ENCODE measurements around the gene ZBTB8A. TPM values are rescaled to one million over a fixed set of nuclear protein-coding genes. Genes with fewer than 3 reads are reported as not detected.
A peak's percentile ranks its signal among the peaks of the same experiment; 100 is the strongest.

The ZBTB8A gene
- total and polyA plus RNA-seq, 2 of the 13 experiments (the other 11 are each of a cell fraction or from before 2014, with no cell fraction given), result 1.3 to 3.7 TPM

DNA sequence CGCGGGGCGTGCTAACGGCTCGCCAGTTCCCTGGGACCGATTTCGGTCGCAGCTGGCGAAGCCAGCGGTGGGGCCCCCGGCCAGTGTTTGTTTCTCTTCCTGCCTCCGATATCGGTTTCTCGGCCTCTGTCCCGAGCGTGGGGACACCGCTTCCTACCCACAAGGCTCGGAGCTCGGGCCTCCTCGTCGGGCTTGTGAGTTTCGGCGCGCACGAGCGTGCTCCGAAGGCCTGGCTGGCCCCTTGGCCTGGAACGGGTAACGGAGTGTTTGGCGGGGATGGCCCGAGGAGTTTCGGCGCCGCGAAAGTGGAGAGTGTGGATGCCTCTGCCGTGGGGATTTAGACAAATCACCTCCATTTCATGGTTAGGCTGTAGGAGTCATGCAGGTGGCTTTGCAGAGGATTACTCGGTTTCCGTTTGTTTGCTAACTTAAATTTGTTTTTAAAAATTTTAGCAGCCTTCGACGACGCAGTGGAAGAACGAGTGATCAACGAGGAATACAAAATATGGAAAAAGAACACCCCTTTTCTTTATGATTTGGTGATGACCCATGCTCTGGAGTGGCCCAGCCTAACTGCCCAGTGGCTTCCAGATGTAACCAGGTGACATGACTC is 112.3 kb downstream of the ZBTB8A start (continued):
- TF ChIP-seq, protein P1, sequence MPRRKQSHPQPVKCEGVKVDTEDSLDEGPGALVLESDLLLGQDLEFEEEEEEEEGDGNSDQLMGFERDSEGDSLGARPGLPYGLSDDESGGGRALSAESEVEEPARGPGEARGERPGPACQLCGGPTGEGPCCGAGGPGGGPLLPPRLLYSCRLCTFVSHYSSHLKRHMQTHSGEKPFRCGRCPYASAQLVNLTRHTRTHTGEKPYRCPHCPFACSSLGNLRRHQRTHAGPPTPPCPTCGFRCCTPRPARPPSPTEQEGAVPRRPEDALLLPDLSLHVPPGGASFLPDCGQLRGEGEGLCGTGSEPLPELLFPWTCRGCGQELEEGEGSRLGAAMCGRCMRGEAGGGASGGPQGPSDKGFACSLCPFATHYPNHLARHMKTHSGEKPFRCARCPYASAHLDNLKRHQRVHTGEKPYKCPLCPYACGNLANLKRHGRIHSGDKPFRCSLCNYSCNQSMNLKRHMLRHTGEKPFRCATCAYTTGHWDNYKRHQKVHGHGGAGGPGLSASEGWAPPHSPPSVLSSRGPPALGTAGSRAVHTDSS (CRISPR knock-in tag; conservative IDR thresholded peaks at IDR 0.05), result no peak
- no peak for TF ChIP-seq RAD51 (IDR thresholded peaks at IDR 0.05; ENCODE audit: borderline replicate concordance)
- TF ChIP-seq, protein P2, sequence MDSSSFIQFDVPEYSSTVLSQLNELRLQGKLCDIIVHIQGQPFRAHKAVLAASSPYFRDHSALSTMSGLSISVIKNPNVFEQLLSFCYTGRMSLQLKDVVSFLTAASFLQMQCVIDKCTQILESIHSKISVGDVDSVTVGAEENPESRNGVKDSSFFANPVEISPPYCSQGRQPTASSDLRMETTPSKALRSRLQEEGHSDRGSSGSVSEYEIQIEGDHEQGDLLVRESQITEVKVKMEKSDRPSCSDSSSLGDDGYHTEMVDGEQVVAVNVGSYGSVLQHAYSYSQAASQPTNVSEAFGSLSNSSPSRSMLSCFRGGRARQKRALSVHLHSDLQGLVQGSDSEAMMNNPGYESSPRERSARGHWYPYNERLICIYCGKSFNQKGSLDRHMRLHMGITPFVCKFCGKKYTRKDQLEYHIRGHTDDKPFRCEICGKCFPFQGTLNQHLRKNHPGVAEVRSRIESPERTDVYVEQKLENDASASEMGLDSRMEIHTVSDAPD (CRISPR knock-in tag; IDR thresholded peaks at IDR 0.05), result no peak
- no peak for TF ChIP-seq MTA1 (CRISPR knock-in tag; IDR thresholded peaks at IDR 0.05; ENCODE audit: borderline replicate concordance)
- TF ChIP-seq, protein P3, sequence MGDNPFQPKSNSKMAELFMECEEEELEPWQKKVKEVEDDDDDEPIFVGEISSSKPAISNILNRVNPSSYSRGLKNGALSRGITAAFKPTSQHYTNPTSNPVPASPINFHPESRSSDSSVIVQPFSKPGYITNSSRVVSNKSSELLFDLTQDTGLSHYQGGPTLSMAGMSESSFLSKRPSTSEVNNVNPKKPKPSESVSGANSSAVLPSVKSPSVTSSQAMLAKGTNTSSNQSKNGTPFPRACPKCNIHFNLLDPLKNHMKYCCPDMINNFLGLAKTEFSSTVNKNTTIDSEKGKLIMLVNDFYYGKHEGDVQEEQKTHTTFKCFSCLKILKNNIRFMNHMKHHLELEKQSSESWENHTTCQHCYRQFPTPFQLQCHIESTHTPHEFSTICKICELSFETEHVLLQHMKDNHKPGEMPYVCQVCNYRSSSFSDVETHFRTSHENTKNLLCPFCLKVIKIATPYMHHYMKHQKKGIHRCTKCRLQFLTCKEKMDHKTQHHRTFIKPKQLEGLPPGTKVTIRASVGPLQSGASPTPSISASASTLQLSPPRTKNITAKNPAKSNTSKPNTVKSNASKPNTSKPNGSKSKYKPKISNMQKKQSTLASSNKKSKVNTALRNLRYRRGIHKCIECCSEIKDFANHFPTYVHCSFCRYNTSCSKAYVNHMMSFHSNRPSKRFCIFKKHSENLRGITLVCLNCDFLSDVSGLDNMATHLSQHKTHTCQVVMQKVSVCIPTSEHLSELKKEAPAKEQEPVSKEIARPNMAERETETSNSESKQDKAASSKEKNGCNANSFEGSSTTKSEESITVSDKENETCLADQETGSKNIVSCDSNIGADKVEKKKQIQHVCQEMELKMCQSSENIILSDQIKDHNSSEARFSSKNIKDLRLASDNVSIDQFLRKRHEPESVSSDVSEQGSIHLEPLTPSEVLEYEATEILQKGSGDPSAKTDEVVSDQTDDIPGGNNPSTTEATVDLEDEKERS (CRISPR knock-in tag; IDR thresholded peaks at IDR 0.05), result no peak
- TF ChIP-seq ZNF883 (CRISPR knock-in tag; IDR thresholded peaks at IDR 0.05; ENCODE audit: not compliant biosample characterization), result peak; percentile 9
- no peak for TF ChIP-seq DNMT1 (CRISPR knock-in tag; IDR thresholded peaks at IDR 0.05)
- no peak for TF ChIP-seq KAT2B (IDR thresholded peaks at IDR 0.05; ENCODE audit: borderline replicate concordance, low read depth, low read length)
- TF ChIP-seq, protein P4, sequence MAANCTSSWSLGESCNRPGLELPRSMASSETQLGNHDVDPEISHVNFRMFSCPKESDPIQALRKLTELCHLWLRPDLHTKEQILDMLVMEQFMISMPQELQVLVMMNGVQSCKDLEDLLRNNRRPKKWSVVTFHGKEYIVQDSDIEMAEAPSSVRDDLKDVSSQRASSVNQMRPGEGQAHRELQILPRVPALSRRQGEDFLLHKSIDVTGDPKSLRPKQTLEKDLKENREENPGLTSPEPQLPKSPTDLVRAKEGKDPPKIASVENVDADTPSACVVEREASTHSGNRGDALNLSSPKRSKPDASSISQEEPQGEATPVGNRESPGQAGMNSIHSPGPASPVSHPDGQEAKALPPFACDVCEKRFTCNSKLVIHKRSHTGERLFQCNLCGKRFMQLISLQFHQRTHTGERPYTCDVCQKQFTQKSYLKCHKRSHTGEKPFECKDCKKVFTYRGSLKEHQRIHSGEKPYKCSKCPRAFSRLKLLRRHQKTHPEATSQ (CRISPR knock-in tag; IDR thresholded peaks at IDR 0.05; ENCODE audit: borderline replicate concordance), result 0 out of 2 replicates have a peak, but pooled peaks have one; percentile 16
- TF ChIP-seq TRIM24 (CRISPR knock-in tag; IDR thresholded peaks at IDR 0.05), result no peak
- TF ChIP-seq ZNF674 (CRISPR knock-in tag; IDR thresholded peaks at IDR 0.05; ENCODE audit: low read depth), result no peak
- peak; percentile 72; the same call in 1 of the 2 replicates for TF ChIP-seq ZNF546 (CRISPR knock-in tag; conservative IDR thresholded peaks at IDR 0.05)
- no peak for TF ChIP-seq HIC2 (CRISPR knock-in tag; IDR thresholded peaks at IDR 0.05; ENCODE audit: low read depth)
- no peak for TF ChIP-seq FOXA1 (IDR thresholded peaks at IDR 0.05)
- TF ChIP-seq FOXA1 (CRISPR knock-in tag; IDR thresholded peaks at IDR 0.05), result no peak
- peak; percentile 16; the same call in 1 of the 2 replicates for TF ChIP-seq NFKB2 (CRISPR knock-in tag; IDR thresholded peaks at IDR 0.05; ENCODE audit: borderline replicate concordance)
- TF ChIP-seq ATF2 (CRISPR knock-in tag; IDR thresholded peaks at IDR 0.05), result no peak

All from HepG2 (cell line).